K562 (cell line): ENCODE measurements around the gene PET100. TPM values are rescaled to one million over a fixed set of nuclear protein-coding genes. Genes with fewer than 3 reads are reported as not detected.

Experiments used
- EP400 ChIP-seq: fragments of 450-650 bp; IDR thresholded peaks from 2 replicates; pipeline ENCODE4 v1.6.1; 2017; ENCODE audit warnings: antibody characterized with exemption, mild to moderate bottlenecking, moderate library complexity
- HDAC8 ChIP-seq: fragments of 450-650 bp; IDR thresholded peaks from 2 replicates; pipeline ENCODE4 v1.6.1; 2016; ENCODE audit warnings: mild to moderate bottlenecking, missing genetic modification characterization, moderate library complexity, missing compliant biosample characterization
- JUNB ChIP-seq: fragments of 450-650 bp; formaldehyde crosslinking; conservative IDR thresholded peaks from 2 replicates; pipeline ENCODE4 v1.4.0; 2020; ENCODE audit warnings: mild to moderate bottlenecking
- KDM5B ChIP-seq: fragments of 200-600 bp; sonication (generic); IDR thresholded peaks from 2 replicates; pipeline ENCODE4 v1.6.1; 2012; ENCODE audit warnings: low read depth, mild to moderate bottlenecking, moderate library complexity, low read length, control low read depth, inconsistent platforms; ENCODE audit not compliant: insufficient replicate concordance
- LARP7 ChIP-seq: fragments of 450-650 bp; IDR thresholded peaks from 2 replicates; pipeline ENCODE4 v1.6.1; 2016
- MECOM ChIP-seq: fragments of 250-450 bp; sonication (Bioruptor Pico); IDR thresholded peaks from 2 replicates; pipeline ENCODE4 v1.8.0; 2022; ENCODE audit warnings: inconsistent platforms
- POLR2A ChIP-seq: fragments of 450-650 bp; conservative IDR thresholded peaks from 2 replicates; pipeline ENCODE4 v1.6.1; 2016
- SOX6 ChIP-seq: fragments of 450-650 bp; IDR thresholded peaks from 2 replicates; pipeline ENCODE4 v1.6.1; 2014; ENCODE audit warnings: mild to moderate bottlenecking
- SRF ChIP-seq, 2 experiments: fragments of 250-450, 450-650 bp in 1 of 2; sonication (Bioruptor Pico) in 1 of 2; sonication (generic) in 1 of 2; formaldehyde crosslinking; IDR thresholded peaks; 2 replicates each; pipeline versions ENCODE4 v1.5.0 to v1.5.1; 2020 to 2022; ENCODE audit warnings: mild to moderate bottlenecking in 1 of 2, missing genetic modification reagents in 1 of 2
- SUPT5H ChIP-seq: fragments of 450-650 bp; IDR thresholded peaks from 2 replicates; pipeline ENCODE4 v1.6.1; 2016
- TGIF2 ChIP-seq: sonication (generic); formaldehyde crosslinking; IDR thresholded peaks from 2 replicates; pipeline ENCODE4 v1.8.1; 2022; ENCODE audit warnings: mild to moderate bottlenecking, missing genetic modification reagents, moderate library complexity
- ZNF212 ChIP-seq: fragments of 450-650 bp; formaldehyde crosslinking; IDR thresholded peaks from 2 replicates; pipeline ENCODE4 v1.4.0; 2020; ENCODE audit warnings: mild to moderate bottlenecking
- ZNF24 ChIP-seq: fragments of 450-650 bp; IDR thresholded peaks from 2 replicates; pipeline ENCODE4 v1.6.1; 2016
- ZNF444 ChIP-seq: fragments of 250-450 bp; sonication (Bioruptor Pico); IDR thresholded peaks from 2 replicates; pipeline ENCODE4 v1.4.0; 2020; ENCODE audit warnings: mild to moderate bottlenecking, moderate library complexity
- ZNF644 ChIP-seq: fragments of 200-800 bp; sonication (Bioruptor generic); IDR thresholded peaks from 2 replicates; pipeline ENCODE4 v1.6.1; 2016; ENCODE audit warnings: low read depth, missing genetic modification characterization, missing compliant biosample characterization
- ZNF695 ChIP-seq: fragments of 450-650 bp; formaldehyde crosslinking; IDR thresholded peaks from 2 replicates; pipeline ENCODE4 v1.4.0; 2020; ENCODE audit warnings: mild to moderate bottlenecking, moderate library complexity
- ZNF696 ChIP-seq: fragments of 250-450 bp; sonication (Bioruptor Pico); conservative IDR thresholded peaks from 2 replicates; pipeline ENCODE4 v1.4.0; 2020; ENCODE audit warnings: mild to moderate bottlenecking, moderate library complexity
- polyA plus RNA-seq, 8 experiments: library from polyadenylated mRNA; depleted of rRNA in 4 of 8; stranded (reverse) in 5 of 8; unstranded in 3 of 8; fragments of >200 nt; fragmentation: Nextera tagmentation in 2 of 8; fragmentation: Illumina TruSeq in 1 of 8; extraction: Ambion mirVana in 2 of 8; extraction: Trizol in 1 of 8; gene quantifications; 2 replicates each; pipeline versions ENCODE4 v1.2.1 to v1.2.3, GENCODE V29; 2011 to 2014; ENCODE audit warnings: inconsistent platforms in 1 of 8, missing spikeins in 1 of 8
- total RNA-seq, 7 experiments: library from RNA; depleted of rRNA in 6 of 7; stranded (reverse); fragments of >200 nt in 6 of 7; fragmentation: Illumina TruSeq in 2 of 7; extraction: Trizol in 2 of 7; gene quantifications; 2 replicates each; pipeline versions ENCODE4 v1.2.1 to v1.2.3, GENCODE V29; 2011 to 2021; ENCODE audit warnings: low replicate concordance in 1 of 7
- TF ChIP-seq, protein P1 (sequence below): fragments of 450-650 bp; IDR thresholded peaks from 2 replicates; pipeline ENCODE4 v1.7.1; 2018; ENCODE audit warnings: mild to moderate bottlenecking, low read depth; ENCODE audit not compliant: partially characterized antibody
- TF ChIP-seq, protein P2 (sequence below): fragments of 450-650 bp; IDR thresholded peaks from 2 replicates; pipeline ENCODE4 v1.6.1; 2016; ENCODE audit warnings: low read depth, mild to moderate bottlenecking, moderate library complexity
- TF ChIP-seq, protein P3 (sequence below): fragments of 450-650 bp; formaldehyde crosslinking; IDR thresholded peaks from 2 replicates; pipeline ENCODE4 v1.4.0; 2022; ENCODE audit warnings: missing genetic modification characterization
- TF ChIP-seq, protein P4 (sequence below): fragments of 450-650 bp; IDR thresholded peaks from 2 replicates; pipeline ENCODE4 v1.6.1; 2017; ENCODE audit warnings: antibody characterized with exemption, mild to moderate bottlenecking

The PET100 gene
- total and polyA plus RNA-seq, 9 of the 15 experiments (the other 6 are each of a cell fraction or from before 2014, with no cell fraction given): 62.3 to 351 (median 98.3) TPM

DNA sequence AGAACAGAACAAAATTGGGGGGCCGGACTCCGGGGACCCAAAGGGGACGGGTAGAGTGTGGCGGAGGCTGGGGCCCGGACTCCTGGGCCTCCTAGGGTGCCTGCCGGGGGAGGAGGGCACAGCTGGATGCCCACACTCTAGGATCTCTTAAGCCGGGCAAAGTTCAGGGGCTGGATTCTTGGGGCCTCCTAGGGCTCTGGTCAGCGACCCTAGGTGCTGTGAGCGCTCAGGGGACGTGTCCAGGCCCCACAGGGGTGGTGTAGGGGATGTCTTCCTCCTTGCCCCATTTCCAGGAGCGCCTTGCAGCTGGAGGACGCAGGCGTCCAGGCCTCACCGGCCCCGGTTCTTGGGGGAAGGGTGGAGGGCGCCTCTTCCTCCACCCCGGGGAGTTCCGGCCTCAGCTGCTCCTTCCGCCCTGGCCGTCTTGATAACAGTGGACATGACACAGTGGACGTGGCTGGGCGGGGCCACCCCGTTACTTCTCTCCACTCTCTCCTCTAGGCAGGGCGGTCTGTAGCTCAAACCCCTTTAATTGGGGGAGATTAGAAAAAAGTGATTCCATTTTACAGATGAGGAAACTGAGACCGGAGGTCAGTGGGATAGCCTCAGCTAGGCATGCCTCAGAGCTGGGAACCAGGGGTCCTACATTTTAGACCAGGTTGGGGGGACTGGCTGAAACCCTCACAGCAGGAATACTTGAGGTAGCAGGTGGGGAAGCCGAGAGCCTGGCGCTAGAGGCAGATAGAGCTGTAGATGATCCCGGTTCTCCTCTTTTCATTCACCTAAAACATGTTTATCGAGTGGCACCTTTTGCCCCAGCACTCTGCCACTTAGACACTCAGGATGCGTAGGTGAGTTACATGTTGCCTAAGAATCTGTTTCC lies 8.0 kb downstream of the PET100 start (continued):
- TF ChIP-seq, protein P1, sequence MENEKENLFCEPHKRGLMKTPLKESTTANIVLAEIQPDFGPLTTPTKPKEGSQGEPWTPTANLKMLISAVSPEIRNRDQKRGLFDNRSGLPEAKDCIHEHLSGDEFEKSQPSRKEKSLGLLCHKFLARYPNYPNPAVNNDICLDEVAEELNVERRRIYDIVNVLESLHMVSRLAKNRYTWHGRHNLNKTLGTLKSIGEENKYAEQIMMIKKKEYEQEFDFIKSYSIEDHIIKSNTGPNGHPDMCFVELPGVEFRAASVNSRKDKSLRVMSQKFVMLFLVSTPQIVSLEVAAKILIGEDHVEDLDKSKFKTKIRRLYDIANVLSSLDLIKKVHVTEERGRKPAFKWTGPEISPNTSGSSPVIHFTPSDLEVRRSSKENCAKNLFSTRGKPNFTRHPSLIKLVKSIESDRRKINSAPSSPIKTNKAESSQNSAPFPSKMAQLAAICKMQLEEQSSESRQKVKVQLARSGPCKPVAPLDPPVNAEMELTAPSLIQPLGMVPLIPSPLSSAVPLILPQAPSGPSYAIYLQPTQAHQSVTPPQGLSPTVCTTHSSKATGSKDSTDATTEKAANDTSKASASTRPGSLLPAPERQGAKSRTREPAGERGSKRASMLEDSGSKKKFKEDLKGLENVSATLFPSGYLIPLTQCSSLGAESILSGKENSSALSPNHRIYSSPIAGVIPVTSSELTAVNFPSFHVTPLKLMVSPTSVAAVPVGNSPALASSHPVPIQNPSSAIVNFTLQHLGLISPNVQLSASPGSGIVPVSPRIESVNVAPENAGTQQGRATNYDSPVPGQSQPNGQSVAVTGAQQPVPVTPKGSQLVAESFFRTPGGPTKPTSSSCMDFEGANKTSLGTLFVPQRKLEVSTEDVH: peak; percentile 39
- TF ChIP-seq ZNF644 (tag) (no peak), ZNF24 (0 out of 2 replicates have a peak, but pooled peaks have one; percentile 24), LARP7 (no peak), JUNB (CRISPR knock-in tag) (no peak), HDAC8 (tag) (no peak), ZNF696 (CRISPR knock-in tag) (no peak), ZNF212 (no peak), ZNF695 (CRISPR knock-in tag) (no peak), SOX6 (peak; percentile 54), KDM5B (peak; percentile 81), MECOM (CRISPR knock-in tag) (no peak), POLR2A (peak; percentile 84), TGIF2 (CRISPR knock-in tag) (0 out of 2 replicates have a peak, but pooled peaks have one; percentile 53), EP400 (peak; percentile 87), SRF (CRISPR knock-in tag; IDR thresholded peaks at IDR 0.05) (peak in 1 of 2 experiments; percentile 59; a peak in 1 of 4 replicates), SUPT5H (peak; percentile 73), ZNF444 (no peak)
- TF ChIP-seq, protein P2, sequence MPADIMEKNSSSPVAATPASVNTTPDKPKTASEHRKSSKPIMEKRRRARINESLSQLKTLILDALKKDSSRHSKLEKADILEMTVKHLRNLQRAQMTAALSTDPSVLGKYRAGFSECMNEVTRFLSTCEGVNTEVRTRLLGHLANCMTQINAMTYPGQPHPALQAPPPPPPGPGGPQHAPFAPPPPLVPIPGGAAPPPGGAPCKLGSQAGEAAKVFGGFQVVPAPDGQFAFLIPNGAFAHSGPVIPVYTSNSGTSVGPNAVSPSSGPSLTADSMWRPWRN: 0 out of 2 replicates have a peak, but pooled peaks have one; percentile 17
- TF ChIP-seq, protein P3, sequence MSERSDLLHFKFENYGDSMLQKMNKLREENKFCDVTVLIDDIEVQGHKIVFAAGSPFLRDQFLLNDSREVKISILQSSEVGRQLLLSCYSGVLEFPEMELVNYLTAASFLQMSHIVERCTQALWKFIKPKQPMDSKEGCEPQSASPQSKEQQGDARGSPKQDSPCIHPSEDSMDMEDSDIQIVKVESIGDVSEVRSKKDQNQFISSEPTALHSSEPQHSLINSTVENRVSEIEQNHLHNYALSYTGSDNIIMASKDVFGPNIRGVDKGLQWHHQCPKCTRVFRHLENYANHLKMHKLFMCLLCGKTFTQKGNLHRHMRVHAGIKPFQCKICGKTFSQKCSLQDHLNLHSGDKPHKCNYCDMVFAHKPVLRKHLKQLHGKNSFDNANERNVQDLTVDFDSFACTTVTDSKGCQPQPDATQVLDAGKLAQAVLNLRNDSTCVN (CRISPR knock-in tag): 0 out of 2 replicates have a peak, but pooled peaks have one; percentile 26
- TF ChIP-seq, protein P4, sequence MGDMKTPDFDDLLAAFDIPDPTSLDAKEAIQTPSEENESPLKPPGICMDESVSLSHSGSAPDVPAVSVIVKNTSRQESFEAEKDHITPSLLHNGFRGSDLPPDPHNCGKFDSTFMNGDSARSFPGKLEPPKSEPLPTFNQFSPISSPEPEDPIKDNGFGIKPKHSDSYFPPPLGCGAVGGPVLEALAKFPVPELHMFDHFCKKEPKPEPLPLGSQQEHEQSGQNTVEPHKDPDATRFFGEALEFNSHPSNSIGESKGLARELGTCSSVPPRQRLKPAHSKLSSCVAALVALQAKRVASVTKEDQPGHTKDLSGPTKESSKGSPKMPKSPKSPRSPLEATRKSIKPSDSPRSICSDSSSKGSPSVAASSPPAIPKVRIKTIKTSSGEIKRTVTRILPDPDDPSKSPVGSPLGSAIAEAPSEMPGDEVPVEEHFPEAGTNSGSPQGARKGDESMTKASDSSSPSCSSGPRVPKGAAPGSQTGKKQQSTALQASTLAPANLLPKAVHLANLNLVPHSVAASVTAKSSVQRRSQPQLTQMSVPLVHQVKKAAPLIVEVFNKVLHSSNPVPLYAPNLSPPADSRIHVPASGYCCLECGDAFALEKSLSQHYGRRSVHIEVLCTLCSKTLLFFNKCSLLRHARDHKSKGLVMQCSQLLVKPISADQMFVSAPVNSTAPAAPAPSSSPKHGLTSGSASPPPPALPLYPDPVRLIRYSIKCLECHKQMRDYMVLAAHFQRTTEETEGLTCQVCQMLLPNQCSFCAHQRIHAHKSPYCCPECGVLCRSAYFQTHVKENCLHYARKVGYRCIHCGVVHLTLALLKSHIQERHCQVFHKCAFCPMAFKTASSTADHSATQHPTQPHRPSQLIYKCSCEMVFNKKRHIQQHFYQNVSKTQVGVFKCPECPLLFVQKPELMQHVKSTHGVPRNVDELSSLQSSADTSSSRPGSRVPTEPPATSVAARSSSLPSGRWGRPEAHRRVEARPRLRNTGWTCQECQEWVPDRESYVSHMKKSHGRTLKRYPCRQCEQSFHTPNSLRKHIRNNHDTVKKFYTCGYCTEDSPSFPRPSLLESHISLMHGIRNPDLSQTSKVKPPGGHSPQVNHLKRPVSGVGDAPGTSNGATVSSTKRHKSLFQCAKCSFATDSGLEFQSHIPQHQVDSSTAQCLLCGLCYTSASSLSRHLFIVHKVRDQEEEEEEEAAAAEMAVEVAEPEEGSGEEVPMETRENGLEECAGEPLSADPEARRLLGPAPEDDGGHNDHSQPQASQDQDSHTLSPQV: no peak
